PFSK-1 (cell line): Measurements from ENCODE around the gene ARNT2.

Source experiments
- FOXP2 ChIP-seq: optimal IDR thresholded peaks from 2 replicates; pipeline ENCODE3; 2011; ENCODE audit warnings: borderline replicate concordance, control low read depth, inconsistent platforms; ENCODE audit not compliant: insufficient read depth; ENCODE audit errors: extremely low read length, extremely low read depth
- POLR2AphosphoS5 ChIP-seq: IDR thresholded peaks from 2 replicates; pipeline ENCODE4 v1.6.1; 2012; ENCODE audit warnings: low read depth, mild to moderate bottlenecking, control low read depth, low read length, moderate library complexity
- SIN3A ChIP-seq: IDR thresholded peaks from 2 replicates; pipeline ENCODE4 v1.6.1; 2012; ENCODE audit warnings: mild to moderate bottlenecking, low read length, moderate library complexity, borderline replicate concordance; ENCODE audit not compliant: insufficient read depth
- TAF1 ChIP-seq: IDR thresholded peaks from 2 replicates; pipeline ENCODE4 v1.6.1; 2012; ENCODE audit warnings: low read length, control low read depth, borderline replicate concordance; ENCODE audit not compliant: insufficient read depth
- TF ChIP-seq, protein P1 (sequence below), 2 experiments: IDR thresholded peaks; 2 replicates each; pipeline versions ENCODE4 v1.6.1 to v1.8.0; 2011 to 2012; ENCODE audit warnings: low read depth in 2 of 2, low read length in 2 of 2, control low read depth in 1 of 2, inconsistent platforms in 1 of 2, mild to moderate bottlenecking in 1 of 2, moderate library complexity in 1 of 2; ENCODE audit not compliant: insufficient read depth in 1 of 2

DNA sequence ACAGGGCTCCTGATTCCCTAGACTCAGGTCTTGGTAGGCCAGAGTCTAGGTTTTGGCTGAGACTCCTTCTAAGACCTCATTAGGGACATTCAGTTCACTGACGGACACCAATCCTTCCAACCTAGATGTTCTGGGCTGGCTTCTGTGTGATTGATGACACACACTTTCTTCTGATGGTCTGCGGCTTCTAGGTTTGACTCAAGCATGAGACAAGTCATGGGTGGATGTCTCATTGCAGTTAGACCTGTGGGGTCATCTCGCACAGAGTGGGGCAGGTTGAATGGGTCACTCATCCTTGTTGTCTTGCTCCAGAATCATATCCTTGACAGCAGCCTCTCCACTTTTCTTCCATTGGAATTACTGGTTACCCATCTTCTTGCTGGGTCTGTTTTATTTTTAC is 35.8 kb downstream of the ARNT2 start:
- TF ChIP-seq POLR2AphosphoS5 (no peak), FOXP2 (no peak), SIN3A (no peak), TAF1 (no peak)
- TF ChIP-seq, protein P1, sequence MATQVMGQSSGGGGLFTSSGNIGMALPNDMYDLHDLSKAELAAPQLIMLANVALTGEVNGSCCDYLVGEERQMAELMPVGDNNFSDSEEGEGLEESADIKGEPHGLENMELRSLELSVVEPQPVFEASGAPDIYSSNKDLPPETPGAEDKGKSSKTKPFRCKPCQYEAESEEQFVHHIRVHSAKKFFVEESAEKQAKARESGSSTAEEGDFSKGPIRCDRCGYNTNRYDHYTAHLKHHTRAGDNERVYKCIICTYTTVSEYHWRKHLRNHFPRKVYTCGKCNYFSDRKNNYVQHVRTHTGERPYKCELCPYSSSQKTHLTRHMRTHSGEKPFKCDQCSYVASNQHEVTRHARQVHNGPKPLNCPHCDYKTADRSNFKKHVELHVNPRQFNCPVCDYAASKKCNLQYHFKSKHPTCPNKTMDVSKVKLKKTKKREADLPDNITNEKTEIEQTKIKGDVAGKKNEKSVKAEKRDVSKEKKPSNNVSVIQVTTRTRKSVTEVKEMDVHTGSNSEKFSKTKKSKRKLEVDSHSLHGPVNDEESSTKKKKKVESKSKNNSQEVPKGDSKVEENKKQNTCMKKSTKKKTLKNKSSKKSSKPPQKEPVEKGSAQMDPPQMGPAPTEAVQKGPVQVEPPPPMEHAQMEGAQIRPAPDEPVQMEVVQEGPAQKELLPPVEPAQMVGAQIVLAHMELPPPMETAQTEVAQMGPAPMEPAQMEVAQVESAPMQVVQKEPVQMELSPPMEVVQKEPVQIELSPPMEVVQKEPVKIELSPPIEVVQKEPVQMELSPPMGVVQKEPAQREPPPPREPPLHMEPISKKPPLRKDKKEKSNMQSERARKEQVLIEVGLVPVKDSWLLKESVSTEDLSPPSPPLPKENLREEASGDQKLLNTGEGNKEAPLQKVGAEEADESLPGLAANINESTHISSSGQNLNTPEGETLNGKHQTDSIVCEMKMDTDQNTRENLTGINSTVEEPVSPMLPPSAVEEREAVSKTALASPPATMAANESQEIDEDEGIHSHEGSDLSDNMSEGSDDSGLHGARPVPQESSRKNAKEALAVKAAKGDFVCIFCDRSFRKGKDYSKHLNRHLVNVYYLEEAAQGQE (IDR thresholded peaks at IDR 0.05; ENCODE audit: insufficient read depth in 1 of 2, low read depth in 2 of 2, low read length in 2 of 2), result no peak
